Measurements from ENCODE around the gene UBASH3A.

The UBASH3A gene

GRCh38 chr21:42451941-42452340 lies 48.2 kb downstream of the UBASH3A start:
- no peak for DNase-seq (ENCODE audit: low read depth in 2 of 2)

GRCh38 chr21:42452401-42453223 lies 48.9 kb downstream of the UBASH3A start:
- DNase-seq (ENCODE audit: low read depth in 2 of 2): no peak

GRCh38 chr21:42453224-42453985 lies 49.7 kb downstream of the UBASH3A start:
- no peak for DNase-seq (ENCODE audit: low read depth in 2 of 2)

GRCh38 chr21:42453986-42454570 lies 50.4 kb downstream of the UBASH3A start:
- no peak for DNase-seq (ENCODE audit: low read depth in 2 of 2)

GRCh38 chr21:42454786-42455185 lies 51.1 kb downstream of the UBASH3A start:
- no peak for DNase-seq (ENCODE audit: low read depth in 2 of 2)

GRCh38 chr21:42455196-42455595 lies 51.5 kb downstream of the UBASH3A start:
- no peak for DNase-seq (ENCODE audit: low read depth in 2 of 2)

- no peak for DNase-seq (ENCODE audit: low read depth in 2 of 2)
Observed at GRCh38 chr21:42455754-42456440, 52.2 kb downstream of the UBASH3A start.

- no peak for DNase-seq (ENCODE audit: low read depth in 2 of 2)
Observed at GRCh38 chr21:42456457-42456856, 52.8 kb downstream of the UBASH3A start.

- DNase-seq (ENCODE audit: low read depth in 2 of 2): no peak
Observed at GRCh38 chr21:42459082-42459460, 55.4 kb downstream of the UBASH3A start.

GRCh38 chr21:42459546-42460215 lies 56.0 kb downstream of the UBASH3A start:
- DNase-seq (ENCODE audit: low read depth in 2 of 2): no peak

GRCh38 chr21:42460391-42461184 lies 56.9 kb downstream of the UBASH3A start:
- DNase-seq (ENCODE audit: low read depth in 2 of 2): no peak

- DNase-seq (ENCODE audit: low read depth in 2 of 2): no peak
Observed at GRCh38 chr21:42461185-42461520, 57.5 kb downstream of the UBASH3A start.

GRCh38 chr21:42461881-42462877 lies 58.5 kb downstream of the UBASH3A start:
- no peak for DNase-seq (ENCODE audit: low read depth in 2 of 2)

- DNase-seq (ENCODE audit: low read depth in 2 of 2): no peak
Observed at GRCh38 chr21:42463861-42464515, 60.3 kb downstream of the UBASH3A start.

- no peak for DNase-seq (ENCODE audit: low read depth in 2 of 2)
Observed at GRCh38 chr21:42465008-42465802, 61.5 kb downstream of the UBASH3A start.

- DNase-seq (ENCODE audit: low read depth in 2 of 2): no peak
Observed at GRCh38 chr21:42465803-42466127, 62.1 kb downstream of the UBASH3A start.

GRCh38 chr21:42466700-42467099 lies 63.0 kb downstream of the UBASH3A start:
- DNase-seq (ENCODE audit: low read depth in 2 of 2): no peak

All from stimulated activated CD8-positive, alpha-beta memory T cell treated with anti-CD3 and anti-CD28 coated beads, Interleukin-15, amount 100 ng/mL, for 48 hours (primary cell).